Neural crest cell (in vitro differentiated cells): Measurements from ENCODE around the gene CYP4F11. TPM values are rescaled to one million over a fixed set of nuclear protein-coding genes. Genes with fewer than 3 reads are reported as not detected.

Experiments used
- DNase-seq: peaks from one replicate; pipeline ENCODE4 v3.0.0; 2021; ENCODE audit warnings: low read depth, mixed read lengths, low spot score
- H3K27ac Mint-ChIP-seq: one replicate; pipeline ENCODE4 v1.8.0; 2021; ENCODE audit warnings: mild to moderate bottlenecking, mixed read lengths; ENCODE audit not compliant: unreplicated experiment
- H3K27me3 Mint-ChIP-seq: 2 replicates; pipeline ENCODE4 v1.8.0; 2021; ENCODE audit warnings: low read depth, mild to moderate bottlenecking, mixed read lengths
- H3K36me3 Mint-ChIP-seq: 2 replicates; pipeline ENCODE4 v1.8.0; 2021; ENCODE audit warnings: low read depth, mild to moderate bottlenecking, mixed read lengths
- H3K4me1 Mint-ChIP-seq: 2 replicates; pipeline ENCODE4 v1.8.0; 2021; ENCODE audit warnings: mixed read lengths
- H3K4me3 Mint-ChIP-seq: one replicate; pipeline ENCODE4 v1.8.0; 2021; ENCODE audit warnings: mild to moderate bottlenecking, mixed read lengths
- H3K9me3 Mint-ChIP-seq: 2 replicates; pipeline ENCODE4 v1.8.0; 2021; ENCODE audit warnings: mixed read lengths
- total RNA-seq: library from RNA; stranded (reverse); gene quantifications from 2 replicates; pipeline ENCODE4 v1.2.1, GENCODE V29; 2021
- TF ChIP-seq, protein P1 (sequence below): fragments of 200-600 bp; sonication (generic); conservative IDR thresholded peaks from 2 replicates; pipeline ENCODE4 v1.5.0; 2021; ENCODE audit warnings: antibody characterized with exemption, mild to moderate bottlenecking

CYP4F11 gene
- total RNA-seq, 1 donor from 2014 or later, result not detected

DNA sequence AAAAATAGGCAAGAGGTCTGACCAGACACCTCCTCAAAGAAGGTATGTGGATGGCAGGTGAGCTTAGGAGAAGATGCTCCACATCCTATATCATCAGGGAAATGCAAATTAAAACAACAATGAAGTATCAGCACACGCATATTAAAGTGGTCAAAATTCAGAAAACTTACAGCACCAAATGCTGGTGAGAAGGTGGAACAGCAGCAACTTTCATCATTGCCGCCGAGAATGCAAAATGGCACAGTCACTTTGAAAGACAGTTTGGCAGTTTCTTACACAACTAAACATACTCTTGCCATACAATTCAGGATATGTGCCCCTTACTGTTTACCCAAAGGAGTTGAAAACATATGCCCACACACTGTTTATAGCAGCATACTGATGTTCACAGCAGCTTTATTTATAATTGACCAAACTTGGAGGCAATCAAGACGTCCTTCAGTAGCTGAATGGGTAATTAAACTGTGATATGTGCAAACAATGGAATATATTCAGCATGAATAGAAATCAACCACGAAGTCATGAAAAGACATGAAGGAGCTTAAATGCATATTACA lies 37.0 kb upstream of the CYP4F11 start:
- H3K4me3 Mint-ChIP-seq, result no peak overlapping the region
- H3K9me3 Mint-ChIP-seq, result peaks cover 4% of the 10 kb centered on the region
- no peaks in the 10 kb centered on the region for H3K4me1 Mint-ChIP-seq
- no peak for DNase-seq
- no peaks in the 10 kb centered on the region for H3K27me3 Mint-ChIP-seq
- H3K27ac Mint-ChIP-seq, result no peak overlapping the region
- TF ChIP-seq, protein P1, sequence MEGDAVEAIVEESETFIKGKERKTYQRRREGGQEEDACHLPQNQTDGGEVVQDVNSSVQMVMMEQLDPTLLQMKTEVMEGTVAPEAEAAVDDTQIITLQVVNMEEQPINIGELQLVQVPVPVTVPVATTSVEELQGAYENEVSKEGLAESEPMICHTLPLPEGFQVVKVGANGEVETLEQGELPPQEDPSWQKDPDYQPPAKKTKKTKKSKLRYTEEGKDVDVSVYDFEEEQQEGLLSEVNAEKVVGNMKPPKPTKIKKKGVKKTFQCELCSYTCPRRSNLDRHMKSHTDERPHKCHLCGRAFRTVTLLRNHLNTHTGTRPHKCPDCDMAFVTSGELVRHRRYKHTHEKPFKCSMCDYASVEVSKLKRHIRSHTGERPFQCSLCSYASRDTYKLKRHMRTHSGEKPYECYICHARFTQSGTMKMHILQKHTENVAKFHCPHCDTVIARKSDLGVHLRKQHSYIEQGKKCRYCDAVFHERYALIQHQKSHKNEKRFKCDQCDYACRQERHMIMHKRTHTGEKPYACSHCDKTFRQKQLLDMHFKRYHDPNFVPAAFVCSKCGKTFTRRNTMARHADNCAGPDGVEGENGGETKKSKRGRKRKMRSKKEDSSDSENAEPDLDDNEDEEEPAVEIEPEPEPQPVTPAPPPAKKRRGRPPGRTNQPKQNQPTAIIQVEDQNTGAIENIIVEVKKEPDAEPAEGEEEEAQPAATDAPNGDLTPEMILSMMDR, result no peak
- no peaks in the 10 kb centered on the region for H3K36me3 Mint-ChIP-seq

DNA sequence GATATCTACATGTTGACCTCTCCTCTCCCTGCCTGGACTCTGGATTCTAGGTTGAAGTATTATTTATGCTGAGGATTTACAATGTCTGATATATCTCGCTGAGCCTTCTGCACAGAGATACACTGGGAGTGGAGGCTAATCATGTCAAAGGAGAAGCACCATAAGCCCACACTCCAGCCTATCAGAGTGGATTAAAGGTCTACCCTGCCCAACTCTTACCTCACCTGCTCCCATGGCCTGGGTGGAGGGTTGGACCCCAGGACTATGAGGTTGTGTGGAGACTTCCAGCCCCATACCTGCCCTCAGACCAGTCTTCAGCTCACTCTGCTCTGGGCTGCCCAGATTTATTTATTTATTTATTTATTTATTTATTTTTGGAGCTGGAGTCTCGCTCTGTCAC lies 29.9 kb upstream of the CYP4F11 start:
- H3K9me3 Mint-ChIP-seq, result peaks cover 5% of the 10 kb centered on the region
- no peaks in the 10 kb centered on the region for H3K27me3 Mint-ChIP-seq
- no peaks in the 10 kb centered on the region for H3K36me3 Mint-ChIP-seq
- TF ChIP-seq, protein P1, result no peak
- no peak overlapping the region for H3K27ac Mint-ChIP-seq
- H3K4me3 Mint-ChIP-seq, result no peak overlapping the region
- no peaks in the 10 kb centered on the region for H3K4me1 Mint-ChIP-seq
- no peak for DNase-seq

DNA sequence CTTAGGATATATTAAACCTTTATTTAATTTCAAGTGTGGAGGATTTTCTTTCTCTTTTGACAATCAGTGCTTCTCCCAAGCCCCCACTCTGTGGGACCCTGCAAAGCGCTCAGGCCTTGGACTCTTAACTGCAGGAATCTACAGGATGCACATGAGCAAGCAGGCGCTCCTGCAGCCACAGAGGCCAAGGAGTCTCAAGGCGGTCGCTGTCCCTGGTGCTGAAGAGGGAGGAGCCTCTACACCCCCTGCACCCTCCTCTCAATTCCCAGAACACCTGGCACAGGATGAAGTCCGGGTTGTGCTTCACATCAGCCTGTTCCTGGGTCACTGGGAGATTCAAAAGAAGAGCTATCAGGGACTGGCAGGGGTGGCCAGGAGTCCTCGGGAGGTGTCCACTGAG lies 28.0 kb upstream of the CYP4F11 start:
- no peak overlapping the region for H3K27ac Mint-ChIP-seq
- no peaks in the 10 kb centered on the region for H3K4me1 Mint-ChIP-seq
- TF ChIP-seq, protein P1, result no peak
- no peaks in the 10 kb centered on the region for H3K36me3 Mint-ChIP-seq
- H3K4me3 Mint-ChIP-seq, result no peak overlapping the region
- peaks cover 5% of the 10 kb centered on the region for H3K9me3 Mint-ChIP-seq
- no peaks in the 10 kb centered on the region for H3K27me3 Mint-ChIP-seq
- DNase-seq, result no peak

DNA sequence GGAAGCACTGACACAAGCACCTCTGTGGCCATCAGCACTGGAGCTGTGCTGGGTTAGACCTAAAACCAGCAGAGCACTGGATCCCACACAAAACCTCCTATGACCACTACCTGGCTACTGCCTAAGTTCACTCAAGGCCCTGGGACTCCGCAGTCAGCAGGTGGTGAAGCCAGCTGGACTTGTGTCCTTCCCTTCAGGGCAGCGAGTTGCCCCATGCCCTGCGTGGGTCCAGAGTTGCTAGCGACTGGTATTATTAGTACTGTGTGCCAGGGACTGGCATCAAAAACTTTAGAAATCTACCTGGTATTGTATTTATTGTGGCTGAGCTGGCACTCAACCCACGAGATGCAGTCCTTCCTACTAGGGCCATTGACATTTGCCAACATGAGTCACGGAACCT lies 20.5 kb upstream of the CYP4F11 start:
- Mint-ChIP-seq H3K27ac (no peak overlapping the region), H3K27me3 (no peaks in the 10 kb centered on the region), H3K36me3 (no peaks in the 10 kb centered on the region), H3K4me3 (no peak overlapping the region), H3K9me3 (no peaks in the 10 kb centered on the region), H3K4me1 (no peaks in the 10 kb centered on the region)
- DNase-seq, result no peak
- TF ChIP-seq, protein P1, result no peak

DNA sequence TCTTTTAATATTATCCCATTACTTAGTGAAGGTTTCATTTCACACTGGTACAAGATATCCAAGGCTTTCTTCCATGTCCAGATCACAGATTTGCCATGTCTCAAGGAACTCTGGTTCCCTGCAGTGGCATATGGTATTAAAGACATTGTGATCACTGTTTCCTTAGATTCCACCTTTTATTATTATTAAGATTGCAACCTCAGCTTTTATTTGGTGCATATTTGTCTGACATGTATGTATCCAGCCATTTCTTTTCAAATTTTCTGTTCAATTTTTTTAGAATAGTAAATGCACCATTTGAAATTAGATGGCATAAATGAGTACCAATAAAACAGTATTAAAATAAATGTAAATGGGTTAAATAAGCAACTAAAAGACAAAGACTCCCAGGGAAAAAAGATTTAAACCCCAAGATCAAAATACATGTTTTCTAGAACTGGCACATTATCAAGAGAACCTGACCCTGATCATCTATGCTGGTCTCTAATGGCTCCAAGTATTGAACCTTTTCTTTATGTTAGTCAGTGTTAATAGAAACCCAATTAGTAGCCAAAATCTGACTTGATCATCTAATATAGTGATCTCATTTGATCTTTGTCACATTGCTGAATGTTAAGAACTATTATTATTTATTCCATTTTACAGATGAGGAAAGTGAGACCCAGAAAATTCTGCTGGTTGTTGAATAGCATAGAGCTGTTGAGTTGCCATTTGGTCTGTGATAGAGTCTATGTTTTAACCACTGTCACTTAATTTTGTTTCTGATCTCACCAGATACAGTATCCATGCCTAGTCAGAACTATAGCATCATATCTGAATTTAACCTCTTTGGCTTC lies 14.1 kb upstream of the CYP4F11 start, which contains the start of gene OR10H4:
OR10H4 (plus strand) TSS at position 786 of the 836 bp plus-strand sequence; CDS start at position 786, 0 bp downstream.
- TF ChIP-seq, protein P1, result no peak
- H3K4me3 Mint-ChIP-seq, result no peak within 1 kb of the TSS
- peaks cover 7% of the 10 kb centered on the region for H3K36me3 Mint-ChIP-seq
- DNase-seq, result no peak
- H3K27ac Mint-ChIP-seq, result no peak within 1 kb of the TSS
- H3K4me1 Mint-ChIP-seq, result no peaks in the 10 kb centered on the region
- H3K9me3 Mint-ChIP-seq, result peaks cover 12% of the 10 kb centered on the region
- H3K27me3 Mint-ChIP-seq, result no peaks in the 10 kb centered on the region
